ENCODE results near the gene RBM20.
"Not testable (repeated sequence)": the region's sequence is repeated elsewhere in the genome, so short reads cannot be mapped to it uniquely, and the experiment has no call there.

The RBM20 gene

DNA sequence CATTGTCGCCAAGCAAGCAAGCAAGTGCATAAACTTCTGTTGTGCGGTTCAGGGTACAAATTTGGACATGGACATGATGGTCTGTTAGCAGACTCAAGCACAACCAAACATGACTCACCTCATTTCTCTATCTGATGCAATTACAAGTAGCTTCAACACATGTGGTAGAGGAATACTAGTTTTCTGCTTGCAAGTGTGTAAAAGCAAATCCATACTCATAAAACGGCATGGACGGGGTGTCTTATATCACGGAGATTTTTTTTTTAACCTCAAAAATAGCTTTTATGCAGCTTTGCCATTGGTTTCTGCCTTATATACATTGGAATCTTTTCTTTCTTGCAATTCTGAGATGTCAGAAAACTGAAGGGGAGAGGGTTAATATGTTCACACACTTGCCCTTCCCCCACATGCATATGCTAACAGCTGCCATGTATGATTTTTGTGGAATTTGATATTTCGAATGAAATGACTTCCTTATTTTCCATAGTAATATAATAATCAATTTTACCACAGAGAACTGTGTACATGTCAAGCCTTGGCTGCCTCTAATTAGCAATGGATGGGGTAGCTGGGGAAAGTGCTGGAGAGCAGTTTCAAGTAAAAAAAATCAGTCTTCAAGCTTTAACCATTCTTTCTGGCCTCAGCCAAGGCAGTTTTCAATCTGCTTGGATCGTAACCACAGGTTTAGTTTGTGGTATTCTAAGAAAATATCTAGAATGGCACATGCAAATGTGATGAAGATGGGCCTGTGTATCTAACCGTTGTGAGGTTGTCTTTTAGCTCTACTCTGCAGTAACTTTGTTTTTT is 121.6 kb downstream of the RBM20 start:
- DNase-seq (ENCODE audit: low read depth, low spot score) = peak; percentile 30
- in situ Hi-C loops (cut with HindIII; ENCODE audit: low sequenced_read_pairs) = no loop called here
- no peak overlapping the region for H3K4me3 ChIP-seq (ENCODE audit: low read depth, low read length)
- TF ChIP-seq CTCF (IDR thresholded peaks at IDR 0.05; ENCODE audit: low read depth, low read length) = no peak

DNA sequence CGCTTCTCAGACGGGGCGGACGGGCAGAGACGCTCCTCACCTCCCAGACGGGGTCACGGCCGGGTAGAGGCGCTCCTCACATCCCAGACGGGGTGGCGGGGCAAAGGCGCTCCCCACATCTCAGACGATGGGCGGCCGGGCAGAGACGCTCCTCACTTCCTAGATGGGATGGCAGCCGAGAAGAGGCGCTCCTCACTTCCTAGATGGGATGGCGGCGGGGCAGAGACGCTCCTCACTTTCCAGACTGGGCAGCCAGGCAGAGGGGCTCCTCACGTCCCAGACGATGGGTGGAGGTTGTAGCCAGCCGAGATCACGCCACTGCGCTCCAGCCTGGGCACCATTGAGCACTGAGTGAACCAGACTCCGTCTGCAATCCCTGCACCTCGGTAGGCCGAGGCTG is 123.5 kb downstream of the RBM20 start:
- H3K4me3 ChIP-seq (ENCODE audit: low read depth, low read length); in situ Hi-C loops (cut with HindIII; ENCODE audit: low sequenced_read_pairs); DNase-seq (ENCODE audit: low read depth, low spot score): not testable (repeated sequence)

GRCh38 chr10:110770243-110770642 is 126.1 kb downstream of the RBM20 start:
- H3K4me3 ChIP-seq (ENCODE audit: low read depth, low read length) = no peak overlapping the region
- no peak for TF ChIP-seq CTCF (IDR thresholded peaks at IDR 0.05; ENCODE audit: low read depth, low read length)
- in situ Hi-C loops (cut with HindIII; ENCODE audit: low sequenced_read_pairs) = no loop called here
- DNase-seq (ENCODE audit: low read depth, low spot score) = no peak

DNA sequence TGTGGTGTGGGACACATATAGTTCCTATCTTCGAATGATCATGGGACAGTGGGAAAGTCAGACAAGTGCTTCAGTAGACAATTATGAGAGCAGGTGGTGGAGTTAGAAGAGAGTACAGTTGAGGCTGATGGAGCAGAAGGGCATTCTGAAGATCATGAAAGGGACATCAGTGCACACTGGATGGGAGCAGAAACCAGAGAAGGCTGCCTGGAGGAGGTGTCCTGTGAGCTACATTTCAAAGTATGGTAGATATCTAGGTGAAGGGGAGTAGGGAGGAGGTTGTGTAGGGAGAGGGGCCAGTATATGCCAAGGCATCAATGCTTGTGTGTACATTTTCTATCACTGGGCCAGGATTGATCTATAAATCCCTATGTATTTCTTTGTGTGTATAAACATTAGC is 127.3 kb downstream of the RBM20 start:
- in situ Hi-C loops (cut with HindIII; ENCODE audit: low sequenced_read_pairs) = no loop called here
- no peak overlapping the region for H3K4me3 ChIP-seq (ENCODE audit: low read depth, low read length)
- DNase-seq (ENCODE audit: low read depth, low spot score) = no peak
- no peak for TF ChIP-seq CTCF (IDR thresholded peaks at IDR 0.05; ENCODE audit: low read depth, low read length)

GRCh38 chr10:110771991-110772390 is 127.9 kb downstream of the RBM20 start:
- in situ Hi-C loops (cut with HindIII; ENCODE audit: low sequenced_read_pairs) = no loop called here
- DNase-seq (ENCODE audit: low read depth, low spot score) = no peak
- TF ChIP-seq CTCF (IDR thresholded peaks at IDR 0.05; ENCODE audit: low read depth, low read length) = no peak
- H3K4me3 ChIP-seq (ENCODE audit: low read depth, low read length) = no peak overlapping the region

DNA sequence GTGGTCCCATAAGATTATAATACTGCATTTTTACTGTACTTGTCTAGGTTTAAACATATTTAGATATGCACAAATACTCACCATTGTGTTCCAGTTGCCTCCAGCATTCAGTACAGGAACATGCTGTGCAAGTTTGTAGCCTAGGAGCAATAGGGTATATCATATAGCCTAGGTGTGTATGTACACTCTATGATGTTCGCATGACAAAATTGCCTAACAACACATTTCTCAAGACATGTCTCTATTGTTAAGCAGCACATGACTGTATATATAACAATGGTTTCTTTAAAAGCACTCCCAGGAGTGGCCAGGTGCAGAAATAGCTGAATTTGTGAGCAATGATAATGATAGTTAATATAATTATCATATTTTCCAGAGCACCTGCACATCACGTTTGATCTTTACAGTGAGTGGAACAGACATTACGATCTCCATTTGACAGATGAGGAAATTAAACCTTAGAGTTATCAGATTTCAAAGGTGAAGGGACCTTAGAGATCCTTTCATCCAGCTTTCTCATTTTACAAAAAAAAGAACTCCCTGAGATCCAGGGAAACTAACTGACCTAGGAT is 128.4 kb downstream of the RBM20 start:
- TF ChIP-seq CTCF (IDR thresholded peaks at IDR 0.05; ENCODE audit: low read depth, low read length) = no peak
- H3K4me3 ChIP-seq (ENCODE audit: low read depth, low read length) = no peak overlapping the region
- DNase-seq (ENCODE audit: low read depth, low spot score) = no peak
- in situ Hi-C loops (cut with HindIII; ENCODE audit: low sequenced_read_pairs) = no loop called here

GRCh38 chr10:110773693-110774068 is 129.5 kb downstream of the RBM20 start:
- no peak for DNase-seq (ENCODE audit: low read depth, low spot score)
- H3K4me3 ChIP-seq (ENCODE audit: low read depth, low read length) = no peak overlapping the region
- no peak for TF ChIP-seq CTCF (IDR thresholded peaks at IDR 0.05; ENCODE audit: low read depth, low read length)
- in situ Hi-C loops (cut with HindIII; ENCODE audit: low sequenced_read_pairs) = no loop called here
